NCI-H510A (cell line): Measurements from ENCODE around the gene MTO1.
"Not testable (repeated sequence)": the region's sequence is repeated elsewhere in the genome, so short reads cannot be mapped to it uniquely, and the experiment has no call there.

Experiments used
- DNase-seq: peaks from one replicate; lab custom pipeline; 2025; lab: John Stamatoyannopoulos, UW

Gene MTO1, protein sequence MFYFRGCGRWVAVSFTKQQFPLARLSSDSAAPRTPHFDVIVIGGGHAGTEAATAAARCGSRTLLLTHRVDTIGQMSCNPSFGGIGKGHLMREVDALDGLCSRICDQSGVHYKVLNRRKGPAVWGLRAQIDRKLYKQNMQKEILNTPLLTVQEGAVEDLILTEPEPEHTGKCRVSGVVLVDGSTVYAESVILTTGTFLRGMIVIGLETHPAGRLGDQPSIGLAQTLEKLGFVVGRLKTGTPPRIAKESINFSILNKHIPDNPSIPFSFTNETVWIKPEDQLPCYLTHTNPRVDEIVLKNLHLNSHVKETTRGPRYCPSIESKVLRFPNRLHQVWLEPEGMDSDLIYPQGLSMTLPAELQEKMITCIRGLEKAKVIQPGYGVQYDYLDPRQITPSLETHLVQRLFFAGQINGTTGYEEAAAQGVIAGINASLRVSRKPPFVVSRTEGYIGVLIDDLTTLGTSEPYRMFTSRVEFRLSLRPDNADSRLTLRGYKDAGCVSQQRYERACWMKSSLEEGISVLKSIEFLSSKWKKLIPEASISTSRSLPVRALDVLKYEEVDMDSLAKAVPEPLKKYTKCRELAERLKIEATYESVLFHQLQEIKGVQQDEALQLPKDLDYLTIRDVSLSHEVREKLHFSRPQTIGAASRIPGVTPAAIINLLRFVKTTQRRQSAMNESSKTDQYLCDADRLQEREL

DNA sequence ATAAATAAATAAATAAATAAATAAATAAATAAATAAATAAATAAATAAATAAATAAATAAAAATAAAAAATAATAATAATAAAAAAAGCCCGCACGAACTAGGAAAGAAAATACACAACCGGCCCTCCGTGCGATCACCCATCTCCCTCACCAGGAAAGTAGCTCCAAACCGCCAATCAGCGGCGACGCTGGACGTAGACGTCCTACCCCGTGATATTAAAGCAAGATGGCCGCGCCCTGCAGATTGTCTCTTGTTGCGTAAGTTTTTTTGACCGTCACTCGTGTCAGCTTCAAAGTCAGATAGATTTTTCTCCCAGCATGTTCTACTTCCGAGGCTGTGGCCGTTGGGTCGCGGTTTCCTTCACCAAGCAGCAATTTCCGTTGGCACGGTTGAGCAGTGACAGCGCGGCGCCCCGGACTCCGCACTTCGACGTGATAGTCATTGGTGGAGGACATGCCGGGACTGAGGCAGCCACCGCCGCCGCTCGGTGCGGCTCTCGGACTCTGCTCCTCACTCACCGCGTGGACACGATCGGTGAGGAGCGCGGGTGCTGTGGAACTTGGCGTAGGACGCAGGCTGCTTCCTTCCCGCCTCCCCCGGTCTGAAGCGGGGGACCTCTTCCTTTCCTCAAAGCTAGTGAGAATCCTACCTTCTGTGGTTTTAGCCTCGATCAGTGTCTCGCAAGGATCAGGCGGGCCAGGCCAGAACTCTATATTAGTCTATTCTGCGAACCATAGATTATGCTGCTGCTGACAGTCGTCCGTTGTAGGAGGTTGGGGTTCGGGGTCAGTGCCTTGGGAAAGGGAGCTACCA is at the start of gene MTO1:
TSS of gene MTO1 (plus strand) at position 201 of the 814 bp plus-strand sequence. CDS start at position 319, 118 bp downstream.
- peak; percentile 59 for DNase-seq

DNA sequence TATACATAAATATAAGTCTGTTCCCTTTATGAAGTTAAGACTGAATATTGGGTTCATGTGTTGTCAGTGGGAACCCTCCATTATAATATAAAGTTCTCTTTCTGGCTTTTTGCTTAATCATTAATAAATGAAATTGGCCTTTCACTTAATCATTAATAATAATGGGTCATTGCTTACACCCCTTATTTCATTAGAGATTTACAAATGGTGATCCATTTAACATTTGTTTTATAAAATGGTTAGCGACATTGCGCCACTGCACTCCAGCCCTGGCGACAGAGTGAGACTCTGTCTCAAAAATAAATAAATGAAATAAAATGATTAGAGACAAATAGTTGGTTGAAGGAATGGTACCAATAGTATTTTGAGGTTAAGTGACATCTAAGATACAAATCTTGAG is 48.4 kb upstream of the MTO1 start:
- DNase-seq = no peak

DNA sequence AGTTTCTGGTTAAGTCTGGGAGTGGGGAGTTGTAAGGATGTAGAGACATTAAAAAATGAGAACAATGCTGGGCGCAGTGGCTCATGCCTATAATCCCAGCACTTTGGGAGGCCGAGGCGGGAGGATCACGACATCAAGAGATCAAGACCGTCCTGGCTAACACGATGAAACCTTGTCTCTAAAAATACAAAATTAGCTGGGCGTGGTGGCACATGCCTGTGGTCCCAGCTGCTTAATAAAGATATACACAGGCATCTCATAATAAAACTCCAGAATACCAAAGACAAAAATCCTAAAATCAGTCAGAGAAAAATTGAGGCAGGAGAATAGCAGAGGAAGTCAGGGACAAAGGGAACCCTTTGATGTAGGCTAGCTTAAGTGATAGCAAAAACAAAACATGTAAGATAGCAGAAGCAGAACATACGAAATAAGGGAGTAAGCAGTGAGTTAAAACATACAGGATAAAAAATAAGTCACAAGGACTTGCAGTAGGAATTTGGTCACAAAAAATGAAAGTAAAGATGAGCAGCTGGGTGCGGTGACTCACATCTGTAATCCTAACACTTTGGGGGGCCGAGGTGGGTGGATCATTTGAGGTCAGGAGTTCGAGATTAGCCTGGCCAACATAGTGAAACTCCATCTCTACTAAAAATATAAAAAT is 43.3 kb upstream of the MTO1 start:
- DNase-seq = no peak

DNA sequence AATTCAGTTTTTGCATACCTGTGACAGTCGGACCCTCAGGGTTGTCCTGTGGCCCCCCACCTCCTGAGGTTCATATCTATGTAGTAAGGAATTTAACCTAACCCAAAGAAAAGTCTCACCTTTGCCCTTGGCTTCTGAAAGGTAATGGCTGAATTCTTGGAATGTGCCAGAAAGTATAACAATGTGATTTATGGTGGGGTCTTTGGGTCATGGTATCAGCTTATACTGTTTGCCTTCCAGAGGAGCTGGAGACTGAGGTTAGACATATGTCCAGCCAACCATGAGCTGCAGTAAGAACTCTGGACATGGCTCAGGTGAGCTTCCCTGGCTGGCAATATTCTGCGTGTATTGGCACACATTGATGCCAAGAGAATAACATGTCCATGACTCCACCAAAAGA is 40.0 kb upstream of the MTO1 start:
- no peak for DNase-seq

DNA sequence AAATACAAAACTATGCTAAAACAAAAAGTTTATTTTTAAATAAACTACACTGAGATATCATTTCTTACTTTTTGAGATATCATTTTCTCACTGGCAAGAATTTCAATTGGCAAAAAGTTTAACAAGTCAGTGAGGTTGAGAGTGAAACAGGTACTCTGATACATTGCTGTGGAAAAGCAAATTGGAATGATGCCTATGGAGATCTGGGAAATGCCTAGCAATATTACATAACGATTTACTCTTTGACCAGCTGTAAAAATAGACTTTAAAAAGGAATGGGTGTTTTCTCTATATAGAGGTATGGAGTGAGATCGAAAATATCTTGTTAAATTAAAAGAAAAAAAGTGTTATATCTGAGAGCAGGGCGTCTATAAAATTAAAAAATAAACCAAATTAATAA is 26.3 kb upstream of the MTO1 start:
- no peak for DNase-seq

DNA sequence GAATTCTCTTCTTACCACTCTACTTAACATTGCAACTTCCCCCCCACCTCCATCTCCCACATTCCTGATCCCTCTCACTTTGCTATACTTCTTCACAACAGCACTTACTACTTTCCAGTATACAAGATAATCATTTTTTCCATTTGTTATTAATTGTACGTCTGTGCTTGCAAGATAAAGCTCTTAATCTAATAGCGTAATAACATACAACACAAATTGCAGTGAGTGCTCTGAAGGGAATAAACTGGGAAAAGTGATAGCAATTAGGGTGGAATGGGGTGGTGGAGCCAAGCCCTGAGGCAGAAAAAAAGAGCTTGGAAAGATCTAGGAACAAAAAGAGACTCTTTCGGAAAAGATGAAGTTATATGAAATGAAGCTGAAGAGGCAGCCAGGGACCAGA is 18.0 kb upstream of the MTO1 start:
- no peak for DNase-seq

DNA sequence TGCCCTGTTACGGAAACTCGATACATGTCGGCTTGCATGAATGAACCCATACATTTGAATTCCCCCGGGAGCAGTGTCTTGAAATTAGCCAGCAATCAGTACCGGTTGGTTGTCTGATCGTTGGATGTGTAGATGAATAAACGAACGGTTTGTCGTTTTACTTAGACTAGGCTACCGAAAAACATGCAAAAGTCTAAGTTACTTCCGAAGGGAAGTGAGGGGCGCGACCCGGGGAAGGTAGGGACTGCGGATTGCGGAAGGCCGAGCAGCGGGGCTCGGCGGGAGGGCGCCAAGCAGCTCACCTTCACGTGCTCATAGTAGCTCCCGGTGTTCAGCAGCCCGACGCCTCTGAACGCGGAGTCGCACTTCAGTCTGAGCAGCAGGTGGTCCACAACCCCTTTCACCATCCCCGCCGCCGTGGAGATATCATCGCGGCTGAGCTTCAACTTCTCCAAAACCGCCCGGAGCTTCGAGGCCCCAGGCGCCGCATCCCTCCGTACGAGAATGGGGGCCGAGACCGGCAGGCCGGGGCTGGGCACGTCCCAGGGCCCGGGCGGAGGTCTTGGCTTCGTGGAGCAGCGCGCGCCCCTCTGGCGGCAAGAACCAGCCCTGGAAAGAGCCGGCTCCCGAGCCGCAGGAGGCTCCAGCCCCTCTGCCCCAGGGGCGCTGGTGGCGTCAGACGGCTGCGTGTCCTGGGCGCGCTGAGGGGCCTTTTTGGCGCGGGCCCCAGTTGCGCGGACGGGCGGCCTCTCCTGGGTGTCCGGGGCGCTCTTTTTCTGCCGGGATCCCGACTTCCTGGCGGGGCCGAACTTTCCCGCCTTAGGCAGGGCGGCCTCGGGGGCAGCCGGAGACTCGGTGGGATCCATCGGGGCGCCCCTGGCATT is 10.1 kb upstream of the MTO1 start:
- peak; percentile 30 for DNase-seq

DNA sequence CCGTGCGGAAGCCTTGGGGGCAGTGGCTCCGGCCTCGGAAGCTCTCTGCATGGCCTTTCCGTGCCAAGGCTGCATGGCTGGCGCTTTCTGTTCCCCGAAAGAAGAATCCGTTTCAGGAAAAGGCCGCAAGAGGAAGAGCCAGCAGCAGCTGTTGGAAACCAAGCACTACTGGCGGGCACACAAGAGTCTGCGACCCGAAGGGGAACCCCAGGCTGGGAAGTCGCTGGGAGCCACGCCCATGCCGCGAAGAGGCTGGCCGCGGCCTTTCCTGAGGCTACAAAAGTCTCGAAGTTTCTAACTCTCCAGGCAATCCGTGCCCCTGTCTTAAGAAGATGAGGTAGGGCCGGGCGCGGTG is 9.5 kb upstream of the MTO1 start, which contains the start of gene CGAS:
TSS of gene CGAS (minus strand) at position 191 of the 355 bp plus-strand sequence. CDS start at position 75, 116 bp downstream.
- DNase-seq = peak; percentile 30

DNA sequence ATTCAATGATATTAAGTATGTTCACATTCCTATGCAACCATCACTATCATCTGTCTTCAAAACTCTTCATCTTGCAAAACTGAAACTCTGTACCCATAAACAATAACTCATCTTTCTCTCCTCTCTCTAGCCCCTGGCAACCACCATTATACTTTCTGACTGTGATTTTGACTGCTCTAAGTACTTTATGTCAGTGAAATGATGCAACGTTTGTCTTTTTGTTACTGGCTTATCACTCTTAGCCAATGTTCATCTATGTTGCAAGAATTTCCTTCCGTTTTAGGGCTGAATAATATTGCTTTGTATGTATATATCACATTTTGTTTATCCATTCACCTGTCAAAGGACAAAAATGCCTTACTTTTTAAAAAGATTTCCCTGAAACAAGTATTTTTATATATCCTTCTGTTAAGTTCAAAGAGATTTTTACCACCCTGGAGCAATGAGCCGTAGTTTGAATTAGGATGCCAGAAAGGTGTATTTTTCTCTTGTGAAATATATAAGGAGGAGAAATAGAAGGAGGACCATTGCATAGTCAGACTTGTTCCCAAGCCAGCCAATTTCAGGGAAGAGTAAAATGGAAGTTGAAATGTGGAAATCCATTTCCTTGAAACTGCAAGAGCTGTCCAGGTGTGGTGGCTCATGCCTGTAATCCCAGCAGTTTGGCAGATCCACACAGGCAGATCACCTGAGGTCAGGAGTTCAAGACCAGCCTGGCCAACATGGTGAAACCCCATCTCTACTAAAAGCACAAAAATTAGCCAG is 5.5 kb upstream of the MTO1 start:
- DNase-seq = no peak

DNA sequence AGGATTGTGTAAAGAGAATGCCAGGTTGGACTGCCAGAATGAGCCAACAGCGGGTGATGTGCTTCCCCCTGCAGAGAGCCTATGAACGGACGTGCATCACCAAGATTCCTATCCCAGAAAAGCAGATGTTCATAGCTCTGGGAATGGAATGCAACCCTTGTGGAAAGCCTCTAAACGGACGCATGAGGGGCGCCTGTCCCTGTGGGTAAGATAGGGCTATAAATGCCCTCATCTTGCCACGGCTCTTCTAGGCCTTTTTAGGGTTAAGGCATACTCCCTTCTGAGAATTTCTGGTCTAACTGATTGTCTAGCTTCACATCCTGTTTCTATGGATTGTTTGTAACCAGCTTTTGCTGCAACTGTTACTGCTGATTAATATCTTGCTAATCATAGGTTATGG is 2.1 kb upstream of the MTO1 start:
- DNase-seq = not testable (repeated sequence)

DNA sequence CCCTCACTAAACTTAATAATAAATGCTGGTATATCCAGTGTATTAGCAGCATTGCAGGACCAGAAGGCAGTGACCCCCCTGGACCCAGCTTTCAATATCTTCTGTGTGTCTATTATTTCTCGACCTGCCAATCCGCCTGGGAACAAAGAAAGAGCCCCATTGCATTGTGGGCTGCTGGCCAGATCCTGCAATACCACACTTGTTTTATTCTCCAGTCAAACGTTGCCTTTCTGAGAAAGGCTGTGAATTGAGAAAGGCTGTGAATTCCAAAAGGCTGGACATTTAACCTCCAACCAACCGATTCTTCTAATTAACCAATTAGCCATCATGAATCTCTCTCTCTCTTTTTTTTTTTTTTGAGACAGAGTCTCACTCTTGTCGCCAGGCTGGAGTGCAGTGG is 1.5 kb upstream of the MTO1 start:
- DNase-seq = no peak

DNA sequence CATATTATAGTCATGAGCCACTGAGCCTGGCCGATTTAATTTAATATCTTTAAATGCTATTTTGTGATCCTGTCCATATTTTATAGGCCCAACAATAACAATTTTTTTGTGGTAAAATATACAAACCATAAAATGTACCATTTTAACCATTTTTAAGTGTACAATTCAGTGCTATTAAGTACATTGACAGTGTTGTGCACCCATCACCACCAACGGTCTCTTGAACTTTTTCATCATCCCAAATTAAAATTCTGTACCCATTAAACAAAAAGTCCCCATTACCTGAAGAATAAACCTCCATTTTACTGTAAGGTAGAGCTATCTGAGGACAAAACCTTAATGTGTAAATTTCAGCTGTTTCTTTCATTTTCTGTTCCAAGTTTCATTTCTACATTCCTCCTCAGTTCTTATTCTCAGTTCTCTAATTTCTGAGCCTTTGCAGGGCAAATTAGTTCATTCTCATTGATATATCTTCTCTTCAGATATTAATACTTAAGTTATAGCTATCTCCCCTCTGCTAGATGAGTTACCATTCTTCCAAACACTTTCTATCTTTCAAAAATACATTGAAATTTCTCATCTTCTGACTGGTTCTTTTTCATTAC is 10.3 kb downstream of the MTO1 start:
- no peak for DNase-seq

DNA sequence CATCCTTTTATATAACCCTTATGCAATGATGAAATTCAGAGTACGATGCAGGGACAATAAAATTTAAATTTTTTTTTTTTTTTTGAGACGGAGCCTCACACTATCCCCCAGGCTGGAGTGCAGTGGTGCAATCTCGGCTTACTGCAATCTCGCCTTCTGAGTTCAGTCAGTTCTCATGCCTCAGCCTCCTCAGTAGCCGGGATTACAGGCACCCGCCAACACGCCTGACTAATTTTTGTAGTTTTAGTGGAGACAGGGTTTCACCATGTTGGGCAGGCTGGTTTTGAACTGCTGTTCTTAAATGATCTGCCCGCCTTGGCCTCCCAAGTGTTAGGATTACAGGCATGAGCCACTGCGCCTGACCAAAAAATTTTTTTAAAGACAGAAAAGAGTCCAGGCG is 15.2 kb downstream of the MTO1 start:
- no peak for DNase-seq

DNA sequence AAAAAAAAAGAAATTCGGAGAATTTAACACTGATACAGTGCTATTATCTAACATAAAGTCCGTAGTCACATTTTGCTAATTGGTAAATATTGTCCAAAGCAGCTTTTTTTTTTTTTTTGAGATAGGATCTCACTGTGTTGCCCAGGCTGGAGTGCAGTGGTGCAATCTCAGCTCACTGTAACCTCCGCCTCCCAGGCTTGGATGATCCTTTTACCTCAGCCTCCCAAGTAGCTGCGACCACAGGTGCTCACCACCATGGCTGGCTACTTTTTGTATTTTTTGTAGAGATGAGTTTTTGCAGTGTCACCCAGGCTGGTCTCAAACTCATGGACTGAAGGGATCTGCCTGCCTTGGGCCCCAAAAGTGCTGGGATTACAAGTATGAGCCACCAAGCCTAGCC is 15.9 kb downstream of the MTO1 start:
- DNase-seq = no peak

DNA sequence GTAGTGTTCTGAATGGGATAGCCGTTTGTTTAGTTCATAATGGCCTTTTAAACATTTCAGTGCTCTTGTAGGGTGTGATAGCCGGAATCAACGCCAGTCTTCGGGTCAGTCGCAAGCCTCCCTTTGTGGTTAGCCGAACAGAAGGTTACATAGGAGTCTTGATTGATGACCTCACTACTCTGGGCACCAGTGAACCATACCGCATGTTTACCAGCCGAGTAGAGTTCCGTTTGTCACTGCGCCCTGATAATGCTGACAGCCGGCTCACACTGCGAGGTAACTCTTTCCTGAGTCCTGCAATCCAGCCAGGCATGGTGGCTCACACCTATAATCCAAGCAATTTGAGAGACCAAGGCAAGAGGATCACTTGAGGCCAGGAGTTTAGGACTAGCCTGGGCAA is 20.4 kb downstream of the MTO1 start:
- DNase-seq = no peak

DNA sequence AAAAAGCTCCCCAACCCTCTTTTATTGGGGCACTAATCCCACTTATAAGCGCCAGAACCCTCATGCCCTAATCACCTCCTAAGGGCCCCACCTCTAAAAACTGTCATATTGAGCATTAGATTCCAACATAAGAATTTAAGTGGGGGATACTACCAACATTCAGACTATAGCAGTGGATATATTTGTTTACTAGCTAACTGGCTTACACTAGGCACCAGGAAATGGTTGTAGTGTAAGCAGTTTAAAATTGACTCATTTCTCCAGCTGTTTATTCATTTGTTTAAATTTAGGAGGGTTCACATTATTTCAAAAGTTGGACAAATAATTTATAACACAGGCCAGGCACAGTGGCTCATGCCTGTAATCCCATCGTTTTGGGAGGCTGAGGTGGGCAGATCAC is 22.9 kb downstream of the MTO1 start:
- DNase-seq = no peak

DNA sequence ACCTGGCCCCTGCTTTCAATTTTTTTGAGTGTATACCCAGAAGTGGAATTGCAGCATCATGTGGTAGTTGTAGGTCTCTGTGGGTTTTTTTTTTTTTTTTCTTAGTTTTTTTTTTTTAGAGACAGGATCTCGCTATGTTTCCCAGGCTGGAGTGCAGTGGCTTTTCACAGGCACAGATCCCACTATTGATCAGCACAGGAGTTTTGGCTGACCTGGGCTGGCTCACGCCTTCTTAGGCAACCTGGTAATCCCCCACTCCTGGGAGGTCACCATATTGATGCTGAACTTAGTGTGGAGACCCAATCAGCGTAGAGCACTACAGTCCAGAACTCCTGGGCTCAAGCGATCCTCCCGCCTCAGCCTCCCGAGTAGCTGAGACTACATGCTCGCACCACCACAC is 25.9 kb downstream of the MTO1 start:
- no peak for DNase-seq

DNA sequence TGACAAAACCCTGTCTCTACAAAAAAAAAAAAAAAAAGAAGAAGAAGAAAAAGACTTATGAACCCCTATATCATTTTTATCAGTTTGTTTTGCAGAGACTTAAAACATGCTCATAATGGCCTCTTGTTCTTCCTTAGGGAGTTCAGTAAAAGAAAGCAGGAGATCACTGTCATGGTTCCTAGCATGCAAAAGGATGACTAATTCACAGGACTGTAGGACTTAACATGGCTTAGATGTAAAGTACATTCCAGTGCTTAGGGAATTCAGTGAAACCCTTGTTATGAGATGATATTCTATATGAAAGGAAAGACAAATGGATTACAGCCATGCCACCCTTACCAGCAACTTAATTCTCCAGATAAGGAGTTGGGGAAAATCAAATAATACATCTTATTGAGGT is 29.8 kb downstream of the MTO1 start:
- no peak for DNase-seq

DNA sequence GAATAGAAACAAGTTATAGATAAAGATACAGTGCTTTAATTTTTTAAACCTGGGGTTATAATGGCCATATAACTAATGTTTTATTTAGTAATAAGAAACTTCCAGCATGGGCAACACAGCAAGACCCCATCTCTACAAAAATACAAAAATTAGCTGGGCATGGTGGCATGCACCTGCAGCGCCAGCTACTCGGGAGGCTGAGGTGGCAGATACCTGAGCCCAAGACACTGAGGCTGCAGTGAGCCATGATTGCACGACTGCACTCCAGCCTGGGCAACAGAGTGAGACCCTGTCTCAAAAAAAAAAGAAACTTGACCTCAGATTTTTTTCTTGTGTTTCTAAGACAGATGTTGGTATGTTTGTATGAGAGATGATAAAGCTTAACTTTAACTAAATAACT is 36.4 kb downstream of the MTO1 start:
- DNase-seq = no peak
